NOMO-1 treated with dmso at 0.1 percent for 144 hours (cell line): ENCODE results near the gene SLC8B1.
A peak's percentile ranks its signal among the peaks of the same experiment; 100 is the strongest.

Experiments
- DNase-seq: peaks from one replicate; lab custom pipeline; 2025; ENCODE audit not compliant: unreplicated experiment; lab: John Stamatoyannopoulos, UW

SLC8B1 gene

GRCh38 chr12:113271853-113272561 is 62.9 kb downstream of the SLC8B1 start:
- DNase-seq: peak; percentile 5

- no peak for DNase-seq
Measured at GRCh38 chr12:113271466-113271852, 63.5 kb downstream of the SLC8B1 start.

GRCh38 chr12:113270709-113271009 is 64.2 kb downstream of the SLC8B1 start:
- no peak for DNase-seq

- no peak for DNase-seq
Measured at GRCh38 chr12:113269257-113269943, 65.5 kb downstream of the SLC8B1 start.

GRCh38 chr12:113268621-113269020 is 66.3 kb downstream of the SLC8B1 start:
- no peak for DNase-seq

GRCh38 chr12:113268136-113268535 is 66.8 kb downstream of the SLC8B1 start:
- DNase-seq: no peak

GRCh38 chr12:113267621-113268020 is 67.3 kb downstream of the SLC8B1 start:
- no peak for DNase-seq

GRCh38 chr12:113266106-113266895 is 68.6 kb downstream of the SLC8B1 start:
- no peak for DNase-seq

- no peak for DNase-seq
Measured at GRCh38 chr12:113263431-113263963, 71.4 kb downstream of the SLC8B1 start.

GRCh38 chr12:113262710-113263109 is 72.2 kb downstream of the SLC8B1 start:
- no peak for DNase-seq

GRCh38 chr12:113261847-113262470 is 73.0 kb downstream of the SLC8B1 start:
- peak; percentile 66 for DNase-seq

GRCh38 chr12:113260636-113261300 is 74.1 kb downstream of the SLC8B1 start:
- DNase-seq: no peak

GRCh38 chr12:113260127-113260526 is 74.8 kb downstream of the SLC8B1 start:
- DNase-seq: no peak

- no peak for DNase-seq
Measured at GRCh38 chr12:113257564-113257963, 77.3 kb downstream of the SLC8B1 start.

GRCh38 chr12:113254298-113254697 is 80.6 kb downstream of the SLC8B1 start:
- no peak for DNase-seq

GRCh38 chr12:113253532-113254285 is 81.2 kb downstream of the SLC8B1 start:
- no peak for DNase-seq

GRCh38 chr12:113252494-113252893 is 82.4 kb downstream of the SLC8B1 start:
- DNase-seq: no peak

- DNase-seq: no peak
Measured at GRCh38 chr12:113251404-113252070, 83.4 kb downstream of the SLC8B1 start.

- DNase-seq: no peak
Measured at GRCh38 chr12:113250045-113250444, 84.9 kb downstream of the SLC8B1 start.

GRCh38 chr12:113249546-113249945 is 85.4 kb downstream of the SLC8B1 start:
- no peak for DNase-seq
